Measurements from ENCODE around the gene PHLDA1. TPM values are rescaled to one million over a fixed set of nuclear protein-coding genes. Genes with fewer than 3 reads are reported as not detected.

The PHLDA1 gene
- total and polyA plus RNA-seq, 4 donors = 2.8 to 11.5 (median 5.7) TPM

GRCh38 chr12:76064904-76065303 is 33.3 kb upstream of the PHLDA1 start:
- Histone ChIP-seq H3K4me3 (ENCODE audit: low read depth in 1 of 3, low read length in 3 of 3) (no peak overlapping the region), H3K9ac (ENCODE audit: low read depth in 1 of 2, low read length in 2 of 2) (no peak overlapping the region), H3K9me3 (ENCODE audit: control insufficient read depth in 4 of 4, low read length in 3 of 4) (peaks cover 0 to 7% (median 0%) of the 10 kb centered on the region in 4 donors), H3K27me3 (ENCODE audit: control insufficient read depth in 4 of 4, insufficient read depth in 4 of 4, low read length in 3 of 4) (no peaks in the 10 kb centered on the region), H3K36me3 (ENCODE audit: control insufficient read depth in 4 of 4, insufficient read depth in 3 of 4, low read depth in 1 of 4, low read length in 3 of 4) (peaks cover 1 to 14% (median 7%) of the 10 kb centered on the region in 4 donors), H3K4me1 (ENCODE audit: control insufficient read depth in 4 of 4, insufficient read depth in 4 of 4, low read length in 3 of 4) (peaks cover 0 to 2% (median 0%) of the 10 kb centered on the region in 4 donors), H3K27ac (ENCODE audit: low read depth in 1 of 2, low read length in 2 of 2) (no peak overlapping the region)
- TF ChIP-seq NR2F2 (IDR thresholded peaks at IDR 0.05) (no peak), EGR1 (IDR thresholded peaks at IDR 0.05; ENCODE audit: low read depth in 2 of 2) (no peak), CTCF (IDR thresholded peaks at IDR 0.05; ENCODE audit: low read depth, low read length, missing input control) (no peak), SP1 (IDR thresholded peaks at IDR 0.05) (no peak), YY1 (IDR thresholded peaks at IDR 0.05) (no peak), REST (IDR thresholded peaks at IDR 0.05) (no peak), JUND (IDR thresholded peaks at IDR 0.05) (no peak), TAF1 (conservative IDR thresholded peaks at IDR 0.05) (no peak), RAD21 (IDR thresholded peaks at IDR 0.05) (no peak), RXRA (IDR thresholded peaks at IDR 0.05) (no peak), FOXA2 (IDR thresholded peaks at IDR 0.05) (no peak), GABPA (IDR thresholded peaks at IDR 0.05 in 1 of 2, conservative IDR thresholded peaks at IDR 0.05 in 1 of 2) (no peak), HNF4A (conservative IDR thresholded peaks at IDR 0.05) (no peak), FOXA1 (IDR thresholded peaks at IDR 0.05) (no peak)
- TF ChIP-seq, protein P1, sequence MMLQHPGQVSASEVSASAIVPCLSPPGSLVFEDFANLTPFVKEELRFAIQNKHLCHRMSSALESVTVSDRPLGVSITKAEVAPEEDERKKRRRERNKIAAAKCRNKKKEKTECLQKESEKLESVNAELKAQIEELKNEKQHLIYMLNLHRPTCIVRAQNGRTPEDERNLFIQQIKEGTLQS (IDR thresholded peaks at IDR 0.05) = no peak
- TF ChIP-seq, protein P2, sequence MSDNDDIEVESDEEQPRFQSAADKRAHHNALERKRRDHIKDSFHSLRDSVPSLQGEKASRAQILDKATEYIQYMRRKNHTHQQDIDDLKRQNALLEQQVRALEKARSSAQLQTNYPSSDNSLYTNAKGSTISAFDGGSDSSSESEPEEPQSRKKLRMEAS (IDR thresholded peaks at IDR 0.05) = no peak
- DNase-seq (ENCODE audit: low spot score) = no peak
- WGBS = 96% methylated on average over 1 of the region's 1 CpG

- H3K4me3 ChIP-seq (ENCODE audit: low read depth in 1 of 3, low read length in 3 of 3) = no peak overlapping the region
- DNase-seq (ENCODE audit: low spot score) = no peak
- no peak overlapping the region for H3K27ac ChIP-seq (ENCODE audit: low read depth in 1 of 2, low read length in 2 of 2)
- peaks cover 0 to 4% (median 0%) of the 10 kb centered on the region in 4 donors for H3K9me3 ChIP-seq (ENCODE audit: control insufficient read depth in 4 of 4, low read length in 3 of 4)
- peaks cover 0 to 2% (median 0%) of the 10 kb centered on the region in 4 donors for H3K4me1 ChIP-seq (ENCODE audit: control insufficient read depth in 4 of 4, insufficient read depth in 4 of 4, low read length in 3 of 4)
- TF ChIP-seq, protein P1 (IDR thresholded peaks at IDR 0.05) = no peak
- no peak for TF ChIP-seq REST (IDR thresholded peaks at IDR 0.05)
- no peak for TF ChIP-seq RXRA (IDR thresholded peaks at IDR 0.05)
- TF ChIP-seq ZBTB33 (IDR thresholded peaks at IDR 0.05) = no peak
- TF ChIP-seq HNF4G (IDR thresholded peaks at IDR 0.05) = no peak
- no peak for TF ChIP-seq YY1 (IDR thresholded peaks at IDR 0.05)
- no peak for TF ChIP-seq NR2F2 (IDR thresholded peaks at IDR 0.05)
- TF ChIP-seq FOXA1 (IDR thresholded peaks at IDR 0.05) = no peak
- TF ChIP-seq GABPA (IDR thresholded peaks at IDR 0.05 in 1 of 2, conservative IDR thresholded peaks at IDR 0.05 in 1 of 2) = no peak
- TF ChIP-seq SP1 (IDR thresholded peaks at IDR 0.05) = no peak
- TF ChIP-seq RAD21 (IDR thresholded peaks at IDR 0.05) = no peak
- no peak overlapping the region for H3K9ac ChIP-seq (ENCODE audit: low read depth in 1 of 2, low read length in 2 of 2)
- WGBS = 32% methylated on average over 2 of the region's 2 CpGs
- H3K36me3 ChIP-seq (ENCODE audit: control insufficient read depth in 4 of 4, insufficient read depth in 3 of 4, low read depth in 1 of 4, low read length in 3 of 4) = peaks cover 0 to 19% (median 7%) of the 10 kb centered on the region in 4 donors
- no peaks in the 10 kb centered on the region for H3K27me3 ChIP-seq (ENCODE audit: control insufficient read depth in 4 of 4, insufficient read depth in 4 of 4, low read length in 3 of 4)
These were observed 28.5 kb upstream of the PHLDA1 start for GRCh38 chr12:76060111-76060510.

All from liver (tissue), 9 donors.